DND-41 (cell line): ENCODE data around the gene MYO1E.

Source experiments
- ATAC-seq: fragments of 200-7000 bp; cut with Tn5 transposase; 3 replicates; pipeline ENCODE4 v1.9.1; 2021; ENCODE audit warnings: low read depth; ENCODE audit not compliant: insufficient read depth
- DNase-seq: peaks from one replicate; pipeline ENCODE4 v3.0.0-alpha.2; 2020
- H2AFZ ChIP-seq: 2 replicates; pipeline ENCODE4 v1.6.0; 2012; ENCODE audit warnings: low read depth, low read length
- H3K27ac ChIP-seq: 2 replicates; pipeline ENCODE4 v1.5.1; 2012; ENCODE audit warnings: low read length, inconsistent platforms
- H3K27me3 ChIP-seq: fragments of 200-600 bp; sonication (generic); 2 replicates; pipeline ENCODE4 v1.6.0; 2012; ENCODE audit warnings: low read length, mild to moderate bottlenecking, inconsistent platforms; ENCODE audit not compliant: insufficient read depth, poor library complexity
- H3K36me3 ChIP-seq: 2 replicates; pipeline ENCODE4 v1.5.1; 2012; ENCODE audit warnings: low read length, inconsistent platforms; ENCODE audit not compliant: insufficient read depth
- H3K4me1 ChIP-seq: 2 replicates; pipeline ENCODE4 v1.5.1; 2012; ENCODE audit warnings: mild to moderate bottlenecking, low read length; ENCODE audit not compliant: insufficient read depth
- H3K4me2 ChIP-seq: 2 replicates; pipeline ENCODE4 v1.6.0; 2012; ENCODE audit warnings: mild to moderate bottlenecking, moderate library complexity, low read length, inconsistent platforms; ENCODE audit not compliant: insufficient read depth
- H3K4me3 ChIP-seq, 2 experiments: fragments of 200-600 bp in 1 of 2; shearing (Covaris generic) in 1 of 2; 2 replicates each; pipeline ENCODE4 v1.5.1; 2012 to 2016; ENCODE audit warnings: inconsistent platforms in 2 of 2, low read length in 2 of 2, mild to moderate bottlenecking in 2 of 2, low read depth in 1 of 2, moderate library complexity in 1 of 2
- H3K79me2 ChIP-seq: 2 replicates; pipeline ENCODE4 v1.6.0; 2012; ENCODE audit warnings: low read length, inconsistent platforms; ENCODE audit not compliant: insufficient read depth
- H3K9ac ChIP-seq: 2 replicates; pipeline ENCODE4 v1.6.0; 2012; ENCODE audit warnings: low read depth, mild to moderate bottlenecking, inconsistent platforms, low read length, moderate library complexity
- H3K9me3 ChIP-seq: 2 replicates; pipeline ENCODE4 v1.5.1; 2012; ENCODE audit warnings: low read length, moderate library complexity, mild to moderate bottlenecking, inconsistent platforms; ENCODE audit not compliant: insufficient read depth, severe bottlenecking
- H4K20me1 ChIP-seq: 2 replicates; pipeline ENCODE4 v1.6.0; 2012; ENCODE audit warnings: low read length; ENCODE audit not compliant: insufficient read depth
- EZH2 ChIP-seq: IDR thresholded peaks from 3 replicates; pipeline ENCODE4 v1.6.1; 2012; ENCODE audit warnings: borderline replicate concordance, low read depth, mild to moderate bottlenecking, moderate library complexity, low read length, inconsistent platforms; ENCODE audit not compliant: severe bottlenecking
- TF ChIP-seq, protein P1 (sequence below): IDR thresholded peaks from 2 replicates; pipeline ENCODE4 v1.5.1; 2012; ENCODE audit warnings: borderline replicate concordance, low read length, moderate library complexity, mild to moderate bottlenecking; ENCODE audit not compliant: poor library complexity, severe bottlenecking; ENCODE audit errors: extremely low read depth

MYO1E gene

DNA sequence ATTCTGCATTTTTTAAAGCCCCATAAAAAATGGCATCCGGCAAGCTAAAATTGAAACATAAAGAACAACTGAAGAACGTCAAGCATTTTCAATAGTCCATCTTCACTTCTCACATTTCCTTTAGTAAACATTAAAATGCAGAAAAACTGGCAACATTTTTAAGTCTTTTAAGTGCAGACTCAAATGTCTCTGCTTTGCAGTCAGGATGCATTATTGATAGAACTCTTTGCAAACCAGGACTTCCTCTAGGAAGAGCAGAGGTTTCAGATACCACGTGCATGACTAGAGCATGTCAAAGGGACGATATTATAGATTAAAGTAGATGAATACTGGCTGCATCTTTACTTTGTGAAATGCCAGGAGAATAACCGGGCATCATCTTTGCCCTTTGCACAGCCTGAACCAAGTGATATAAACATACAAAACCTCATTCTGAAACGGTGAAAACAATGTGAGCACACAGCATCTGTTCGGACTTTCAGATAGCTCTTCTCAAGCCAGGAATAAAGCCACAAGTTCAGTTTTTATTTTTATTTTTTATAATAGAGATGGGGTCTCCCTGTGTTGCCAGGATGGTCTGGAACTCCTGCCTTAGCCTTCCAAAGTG is 101.0 kb downstream of the MYO1E start:
- H3K4me1 ChIP-seq = no peaks in the 10 kb centered on the region
- no peaks in the 10 kb centered on the region for H3K36me3 ChIP-seq
- H3K27ac ChIP-seq = no peak overlapping the region
- no peak for DNase-seq
- H3K4me3 ChIP-seq = no peak overlapping the region
- ATAC-seq = no peak
- peaks cover 6% of the 10 kb centered on the region for H3K27me3 ChIP-seq
- no peak overlapping the region for H3K4me2 ChIP-seq
- H3K9ac ChIP-seq = no peak overlapping the region
- TF ChIP-seq EZH2 = no peak
- TF ChIP-seq, protein P1, sequence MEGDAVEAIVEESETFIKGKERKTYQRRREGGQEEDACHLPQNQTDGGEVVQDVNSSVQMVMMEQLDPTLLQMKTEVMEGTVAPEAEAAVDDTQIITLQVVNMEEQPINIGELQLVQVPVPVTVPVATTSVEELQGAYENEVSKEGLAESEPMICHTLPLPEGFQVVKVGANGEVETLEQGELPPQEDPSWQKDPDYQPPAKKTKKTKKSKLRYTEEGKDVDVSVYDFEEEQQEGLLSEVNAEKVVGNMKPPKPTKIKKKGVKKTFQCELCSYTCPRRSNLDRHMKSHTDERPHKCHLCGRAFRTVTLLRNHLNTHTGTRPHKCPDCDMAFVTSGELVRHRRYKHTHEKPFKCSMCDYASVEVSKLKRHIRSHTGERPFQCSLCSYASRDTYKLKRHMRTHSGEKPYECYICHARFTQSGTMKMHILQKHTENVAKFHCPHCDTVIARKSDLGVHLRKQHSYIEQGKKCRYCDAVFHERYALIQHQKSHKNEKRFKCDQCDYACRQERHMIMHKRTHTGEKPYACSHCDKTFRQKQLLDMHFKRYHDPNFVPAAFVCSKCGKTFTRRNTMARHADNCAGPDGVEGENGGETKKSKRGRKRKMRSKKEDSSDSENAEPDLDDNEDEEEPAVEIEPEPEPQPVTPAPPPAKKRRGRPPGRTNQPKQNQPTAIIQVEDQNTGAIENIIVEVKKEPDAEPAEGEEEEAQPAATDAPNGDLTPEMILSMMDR = no peak
- no peaks in the 10 kb centered on the region for H3K9me3 ChIP-seq
- no peaks in the 10 kb centered on the region for H4K20me1 ChIP-seq
- no peak overlapping the region for H2AFZ ChIP-seq
- H3K79me2 ChIP-seq = no peaks in the 10 kb centered on the region

DNA sequence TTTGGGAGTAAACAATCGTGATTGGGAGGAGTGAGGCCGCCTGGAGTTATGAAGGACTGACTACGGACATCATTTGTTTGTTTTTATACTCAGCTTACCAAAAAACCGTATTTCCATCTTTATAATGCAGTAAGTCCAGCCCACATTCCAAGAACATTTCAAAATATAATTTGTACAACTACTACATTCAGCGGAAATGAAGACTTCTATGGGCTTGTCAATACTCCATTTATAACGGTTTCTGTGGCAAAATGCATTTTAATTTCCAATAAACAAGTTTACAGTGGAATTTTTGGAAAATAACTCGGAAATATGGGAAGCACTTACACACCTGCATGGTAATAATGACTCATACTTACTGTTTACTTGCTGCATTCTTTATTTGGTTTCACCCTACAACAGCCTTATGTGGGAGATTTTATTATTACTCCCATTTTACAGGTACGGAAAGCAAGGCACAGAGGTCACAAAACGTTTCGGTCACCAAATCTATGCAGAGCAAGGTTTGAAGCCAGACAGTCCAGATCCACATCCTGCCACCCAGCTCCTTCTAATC is 103.7 kb downstream of the MYO1E start:
- H4K20me1 ChIP-seq = no peaks in the 10 kb centered on the region
- H3K36me3 ChIP-seq = no peaks in the 10 kb centered on the region
- ATAC-seq (no peak), DNase-seq (no peak)
- H3K79me2 ChIP-seq = no peaks in the 10 kb centered on the region
- H3K4me3 ChIP-seq = no peak overlapping the region
- no peak overlapping the region for H2AFZ ChIP-seq
- no peak overlapping the region for H3K9ac ChIP-seq
- no peaks in the 10 kb centered on the region for H3K4me1 ChIP-seq
- H3K27me3 ChIP-seq = no peaks in the 10 kb centered on the region
- H3K4me2 ChIP-seq = no peak overlapping the region
- no peaks in the 10 kb centered on the region for H3K9me3 ChIP-seq
- TF ChIP-seq, protein P1 = no peak
- no peak overlapping the region for H3K27ac ChIP-seq

DNA sequence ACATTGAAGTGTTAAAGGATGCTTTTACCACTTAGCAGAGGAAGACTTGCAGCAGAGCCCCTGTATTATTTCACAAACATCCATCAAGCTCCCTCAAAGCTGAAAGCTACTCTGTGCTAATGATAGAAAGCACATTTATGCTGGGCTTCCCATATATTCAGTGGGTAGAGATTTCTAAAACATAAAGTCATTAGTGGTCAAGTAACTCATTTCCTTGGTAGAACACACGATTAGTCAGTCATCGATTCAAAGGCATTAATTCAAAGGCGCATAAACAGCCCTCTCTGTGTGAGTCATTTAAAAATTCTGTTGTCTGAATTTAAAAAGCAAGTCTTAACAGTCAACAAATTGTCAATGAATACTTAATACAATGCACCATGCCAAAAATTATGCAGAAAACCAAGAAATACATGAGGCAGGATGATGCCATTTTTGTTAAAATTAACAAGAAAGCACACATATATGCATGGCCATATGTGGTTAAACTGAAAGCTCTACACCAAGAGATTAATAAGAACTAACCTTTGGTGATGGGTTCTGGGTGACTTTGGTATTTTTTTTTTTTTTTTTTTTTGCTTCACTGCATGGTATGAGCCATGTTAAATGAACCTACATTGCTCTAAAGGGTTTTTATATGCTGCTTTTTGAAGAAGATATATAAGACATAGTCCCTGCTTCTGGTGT is 104.4 kb downstream of the MYO1E start:
- Histone ChIP-seq H2AFZ (no peak overlapping the region), H3K9ac (no peak overlapping the region), H3K36me3 (no peaks in the 10 kb centered on the region), H4K20me1 (no peaks in the 10 kb centered on the region), H3K79me2 (no peaks in the 10 kb centered on the region), H3K27ac (no peak overlapping the region), H3K27me3 (no peaks in the 10 kb centered on the region), H3K4me3 (no peak overlapping the region), H3K4me1 (no peaks in the 10 kb centered on the region), H3K4me2 (no peak overlapping the region), H3K9me3 (no peaks in the 10 kb centered on the region)
- ATAC-seq (no peak), DNase-seq (no peak)
- TF ChIP-seq EZH2 = no peak
- TF ChIP-seq, protein P1 = no peak
